Neural progenitor cell (in vitro differentiated cells): ENCODE measurements around the gene GUSB.

ENCODE experiments used
- EZH2 ChIP-seq: fragments of 200-600 bp; sonication (generic); IDR thresholded peaks from 2 replicates; pipeline ENCODE4 v1.6.1; 2017; ENCODE audit warnings: antibody characterized with exemption, mild to moderate bottlenecking, moderate library complexity
- EZH2phosphoT487 ChIP-seq: fragments of 200-600 bp; sonication (generic); IDR thresholded peaks from 2 replicates; pipeline ENCODE4 v1.6.1; 2017; ENCODE audit warnings: antibody characterized with exemption
- TF ChIP-seq, protein P1 (sequence below): fragments of 200-600 bp; sonication (generic); IDR thresholded peaks from 2 replicates; pipeline ENCODE4 v1.5.1; 2017; ENCODE audit warnings: antibody characterized with exemption, mild to moderate bottlenecking

DNA sequence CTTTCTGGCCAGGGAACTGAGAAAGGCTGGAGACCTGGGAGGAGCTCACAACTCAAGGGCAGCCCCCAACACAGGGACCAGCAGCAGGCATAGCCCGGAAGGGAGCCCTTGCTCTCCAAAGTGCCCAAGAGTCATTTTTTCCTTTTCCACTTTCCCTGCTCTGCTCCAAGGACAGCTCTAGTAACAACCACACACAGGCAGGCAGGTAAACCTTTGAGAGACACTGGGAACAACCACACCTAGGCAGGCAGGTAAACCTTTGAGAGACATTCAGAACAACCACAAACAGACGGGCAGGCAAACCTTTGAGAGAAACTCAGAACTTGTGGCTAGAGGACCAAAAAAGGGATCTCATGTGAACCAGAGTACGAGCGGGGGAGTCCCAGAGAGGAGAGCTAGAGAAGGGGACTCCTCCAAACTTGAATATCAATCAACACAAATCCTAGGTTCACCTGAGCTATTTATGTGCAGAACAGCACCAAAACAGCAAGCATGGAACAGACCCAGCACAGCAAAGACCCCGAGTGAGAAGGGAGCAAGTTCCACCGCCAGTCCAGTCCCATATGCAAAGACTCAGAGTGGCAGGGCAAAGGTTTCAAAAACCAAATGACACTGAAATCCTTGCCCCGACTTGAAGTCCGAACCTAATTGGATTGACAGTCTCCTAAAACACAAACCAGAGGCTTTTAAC, 33.6 kb upstream of the GUSB start:
- TF ChIP-seq, protein P1, sequence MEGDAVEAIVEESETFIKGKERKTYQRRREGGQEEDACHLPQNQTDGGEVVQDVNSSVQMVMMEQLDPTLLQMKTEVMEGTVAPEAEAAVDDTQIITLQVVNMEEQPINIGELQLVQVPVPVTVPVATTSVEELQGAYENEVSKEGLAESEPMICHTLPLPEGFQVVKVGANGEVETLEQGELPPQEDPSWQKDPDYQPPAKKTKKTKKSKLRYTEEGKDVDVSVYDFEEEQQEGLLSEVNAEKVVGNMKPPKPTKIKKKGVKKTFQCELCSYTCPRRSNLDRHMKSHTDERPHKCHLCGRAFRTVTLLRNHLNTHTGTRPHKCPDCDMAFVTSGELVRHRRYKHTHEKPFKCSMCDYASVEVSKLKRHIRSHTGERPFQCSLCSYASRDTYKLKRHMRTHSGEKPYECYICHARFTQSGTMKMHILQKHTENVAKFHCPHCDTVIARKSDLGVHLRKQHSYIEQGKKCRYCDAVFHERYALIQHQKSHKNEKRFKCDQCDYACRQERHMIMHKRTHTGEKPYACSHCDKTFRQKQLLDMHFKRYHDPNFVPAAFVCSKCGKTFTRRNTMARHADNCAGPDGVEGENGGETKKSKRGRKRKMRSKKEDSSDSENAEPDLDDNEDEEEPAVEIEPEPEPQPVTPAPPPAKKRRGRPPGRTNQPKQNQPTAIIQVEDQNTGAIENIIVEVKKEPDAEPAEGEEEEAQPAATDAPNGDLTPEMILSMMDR, result no peak
- TF ChIP-seq EZH2phosphoT487, result no peak
- no peak for TF ChIP-seq EZH2
